HepG2 (cell line): Measurements from ENCODE around the gene NUBP2. TPM values are rescaled to one million over a fixed set of nuclear protein-coding genes. Genes with fewer than 3 reads are reported as not detected.

ENCODE experiments used
- CBFB ChIP-seq: sonication (generic); formaldehyde crosslinking; IDR thresholded peaks from 2 replicates; pipeline ENCODE4 v1.4.0; 2020; ENCODE audit warnings: missing genetic modification reagents
- HMGXB3 ChIP-seq: sonication (generic); formaldehyde crosslinking; IDR thresholded peaks from 2 replicates; pipeline ENCODE4 v1.4.0; 2020; ENCODE audit warnings: missing genetic modification reagents, borderline replicate concordance
- JDP2 ChIP-seq: sonication (generic); formaldehyde crosslinking; IDR thresholded peaks from 2 replicates; pipeline ENCODE4 v1.8.1; 2022; ENCODE audit warnings: missing genetic modification reagents, borderline replicate concordance
- NFE2L1 ChIP-seq: sonication (generic); formaldehyde crosslinking; IDR thresholded peaks from 2 replicates; pipeline ENCODE4 v1.4.0; 2020; ENCODE audit warnings: missing genetic modification reagents, mild to moderate bottlenecking, borderline replicate concordance
- PHF8 ChIP-seq: sonication (generic); formaldehyde crosslinking; IDR thresholded peaks from 2 replicates; pipeline ENCODE4 v1.5.0; 2020; ENCODE audit warnings: missing genetic modification reagents
- PRPF4 ChIP-seq: fragments of 200-400 bp; formaldehyde crosslinking; IDR thresholded peaks from 2 replicates; pipeline ENCODE4 v1.6.1; 2016; ENCODE audit warnings: low read length, low read depth; ENCODE audit not compliant: poor library complexity, severe bottlenecking
- RFXAP ChIP-seq: sonication (generic); formaldehyde crosslinking; IDR thresholded peaks from 2 replicates; pipeline ENCODE4 v1.4.0; 2020; ENCODE audit warnings: missing genetic modification reagents, borderline replicate concordance
- TBP ChIP-seq: sonication (generic); formaldehyde crosslinking; IDR thresholded peaks from 2 replicates; pipeline ENCODE4 v1.5.0; 2020; ENCODE audit warnings: missing genetic modification reagents
- ZNF136 ChIP-seq: sonication (generic); formaldehyde crosslinking; IDR thresholded peaks from 2 replicates; pipeline ENCODE4 v1.8.1; 2022; ENCODE audit warnings: low read depth, mild to moderate bottlenecking, moderate library complexity, missing genetic modification reagents
- ZNF275 ChIP-seq: sonication (generic); formaldehyde crosslinking; IDR thresholded peaks from 2 replicates; pipeline ENCODE4 v1.8.0; 2022; ENCODE audit warnings: missing genetic modification reagents, mild to moderate bottlenecking, inconsistent platforms, borderline replicate concordance
- ZNF331 ChIP-seq: sonication (generic); formaldehyde crosslinking; IDR thresholded peaks from 2 replicates; pipeline ENCODE4 v1.4.0; 2020; ENCODE audit warnings: missing genetic modification reagents
- ZNF34 ChIP-seq: sonication (generic); formaldehyde crosslinking; IDR thresholded peaks from 2 replicates; pipeline ENCODE4 v1.4.0; 2020; ENCODE audit warnings: mild to moderate bottlenecking, missing genetic modification reagents, borderline replicate concordance
- ZNF354B ChIP-seq: sonication (generic); formaldehyde crosslinking; IDR thresholded peaks from 2 replicates; pipeline ENCODE4 v1.8.0; 2022; ENCODE audit warnings: mild to moderate bottlenecking, missing genetic modification reagents
- ZNF576 ChIP-seq: sonication (generic); formaldehyde crosslinking; IDR thresholded peaks from 2 replicates; pipeline ENCODE4 v1.4.0; 2020; ENCODE audit warnings: mild to moderate bottlenecking, missing genetic modification reagents
- ZNF652 ChIP-seq: IDR thresholded peaks from 2 replicates; pipeline ENCODE4 v1.6.1; 2016; ENCODE audit warnings: low read depth, borderline replicate concordance
- ZNF709 ChIP-seq: sonication (generic); formaldehyde crosslinking; IDR thresholded peaks from 2 replicates; pipeline ENCODE4 v1.5.0; 2020; ENCODE audit warnings: mild to moderate bottlenecking, missing genetic modification reagents
- ZNF713 ChIP-seq: sonication (generic); formaldehyde crosslinking; IDR thresholded peaks from 2 replicates; pipeline ENCODE4 v1.4.0; 2020; ENCODE audit warnings: mild to moderate bottlenecking, missing genetic modification reagents
- polyA plus RNA-seq, 8 experiments: library from polyadenylated mRNA; depleted of rRNA in 3 of 8; stranded (reverse) in 7 of 8; unstranded in 1 of 8; fragments of >200 nt; fragmentation: Illumina TruSeq in 4 of 8; extraction: Trizol in 4 of 8; gene quantifications; 2 replicates each; pipeline versions ENCODE4 v1.2.1 to v1.2.3, GENCODE V29; 2011 to 2016; ENCODE audit warnings: low read depth in 4 of 8, missing spikeins in 1 of 8, mixed read lengths in 1 of 8; ENCODE audit not compliant: insufficient read depth in 1 of 8
- total RNA-seq, 5 experiments: library from RNA; depleted of rRNA; stranded (reverse); fragments of >200 nt; fragmentation: Illumina TruSeq; extraction: Trizol; gene quantifications; 2 replicates each; pipeline ENCODE4 v1.2.3, GENCODE V29; 2016; ENCODE audit warnings: low read depth in 1 of 5
- TF ChIP-seq, protein P1 (sequence below): sonication (generic); formaldehyde crosslinking; IDR thresholded peaks from 2 replicates; pipeline ENCODE4 v1.5.1; 2020; ENCODE audit warnings: mild to moderate bottlenecking, missing genetic modification reagents
- TF ChIP-seq, protein P2 (sequence below): IDR thresholded peaks from 2 replicates; pipeline ENCODE4 v1.6.1; 2016; ENCODE audit warnings: low read depth, control low read depth

NUBP2 gene
- total and polyA plus RNA-seq, 2 of the 13 experiments (the other 11 are each of a cell fraction or from before 2014, with no cell fraction given), result 25.7 to 61.5 TPM

GRCh38 chr16:1832838-1833454 lies 50.2 kb downstream of the NUBP2 start (continued):
- TF ChIP-seq ZNF331 (CRISPR knock-in tag) (peak; percentile 91), ZNF652 (CRISPR knock-in tag) (no peak), RFXAP (0 out of 2 replicates have a peak, but pooled peaks have one; percentile 36), ZNF709 (CRISPR knock-in tag) (no peak), HMGXB3 (CRISPR knock-in tag) (no peak), ZNF713 (CRISPR knock-in tag) (no peak), ZNF576 (CRISPR knock-in tag) (no peak), ZNF34 (CRISPR knock-in tag) (no peak), ZNF275 (CRISPR knock-in tag) (no peak), TBP (CRISPR knock-in tag) (no peak), NFE2L1 (CRISPR knock-in tag) (no peak), CBFB (CRISPR knock-in tag) (peak; percentile 45; the same call in 1 of the 2 replicates), ZNF136 (no peak), PHF8 (no peak), ZNF354B (no peak), JDP2 (CRISPR knock-in tag) (no peak), PRPF4 (no peak)
- TF ChIP-seq, protein P1, sequence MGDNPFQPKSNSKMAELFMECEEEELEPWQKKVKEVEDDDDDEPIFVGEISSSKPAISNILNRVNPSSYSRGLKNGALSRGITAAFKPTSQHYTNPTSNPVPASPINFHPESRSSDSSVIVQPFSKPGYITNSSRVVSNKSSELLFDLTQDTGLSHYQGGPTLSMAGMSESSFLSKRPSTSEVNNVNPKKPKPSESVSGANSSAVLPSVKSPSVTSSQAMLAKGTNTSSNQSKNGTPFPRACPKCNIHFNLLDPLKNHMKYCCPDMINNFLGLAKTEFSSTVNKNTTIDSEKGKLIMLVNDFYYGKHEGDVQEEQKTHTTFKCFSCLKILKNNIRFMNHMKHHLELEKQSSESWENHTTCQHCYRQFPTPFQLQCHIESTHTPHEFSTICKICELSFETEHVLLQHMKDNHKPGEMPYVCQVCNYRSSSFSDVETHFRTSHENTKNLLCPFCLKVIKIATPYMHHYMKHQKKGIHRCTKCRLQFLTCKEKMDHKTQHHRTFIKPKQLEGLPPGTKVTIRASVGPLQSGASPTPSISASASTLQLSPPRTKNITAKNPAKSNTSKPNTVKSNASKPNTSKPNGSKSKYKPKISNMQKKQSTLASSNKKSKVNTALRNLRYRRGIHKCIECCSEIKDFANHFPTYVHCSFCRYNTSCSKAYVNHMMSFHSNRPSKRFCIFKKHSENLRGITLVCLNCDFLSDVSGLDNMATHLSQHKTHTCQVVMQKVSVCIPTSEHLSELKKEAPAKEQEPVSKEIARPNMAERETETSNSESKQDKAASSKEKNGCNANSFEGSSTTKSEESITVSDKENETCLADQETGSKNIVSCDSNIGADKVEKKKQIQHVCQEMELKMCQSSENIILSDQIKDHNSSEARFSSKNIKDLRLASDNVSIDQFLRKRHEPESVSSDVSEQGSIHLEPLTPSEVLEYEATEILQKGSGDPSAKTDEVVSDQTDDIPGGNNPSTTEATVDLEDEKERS (CRISPR knock-in tag), result peak; percentile 73; the same call in 1 of the 2 replicates
- TF ChIP-seq, protein P2, sequence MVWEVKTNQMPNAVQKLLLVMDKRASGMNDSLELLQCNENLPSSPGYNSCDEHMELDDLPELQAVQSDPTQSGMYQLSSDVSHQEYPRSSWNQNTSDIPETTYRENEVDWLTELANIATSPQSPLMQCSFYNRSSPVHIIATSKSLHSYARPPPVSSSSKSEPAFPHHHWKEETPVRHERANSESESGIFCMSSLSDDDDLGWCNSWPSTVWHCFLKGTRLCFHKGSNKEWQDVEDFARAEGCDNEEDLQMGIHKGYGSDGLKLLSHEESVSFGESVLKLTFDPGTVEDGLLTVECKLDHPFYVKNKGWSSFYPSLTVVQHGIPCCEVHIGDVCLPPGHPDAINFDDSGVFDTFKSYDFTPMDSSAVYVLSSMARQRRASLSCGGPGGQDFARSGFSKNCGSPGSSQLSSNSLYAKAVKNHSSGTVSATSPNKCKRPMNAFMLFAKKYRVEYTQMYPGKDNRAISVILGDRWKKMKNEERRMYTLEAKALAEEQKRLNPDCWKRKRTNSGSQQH (CRISPR knock-in tag), result peak; percentile 79; the same call in 1 of the 2 replicates
